ENCODE results near the gene ADAMTS17.

The ADAMTS17 gene

DNA sequence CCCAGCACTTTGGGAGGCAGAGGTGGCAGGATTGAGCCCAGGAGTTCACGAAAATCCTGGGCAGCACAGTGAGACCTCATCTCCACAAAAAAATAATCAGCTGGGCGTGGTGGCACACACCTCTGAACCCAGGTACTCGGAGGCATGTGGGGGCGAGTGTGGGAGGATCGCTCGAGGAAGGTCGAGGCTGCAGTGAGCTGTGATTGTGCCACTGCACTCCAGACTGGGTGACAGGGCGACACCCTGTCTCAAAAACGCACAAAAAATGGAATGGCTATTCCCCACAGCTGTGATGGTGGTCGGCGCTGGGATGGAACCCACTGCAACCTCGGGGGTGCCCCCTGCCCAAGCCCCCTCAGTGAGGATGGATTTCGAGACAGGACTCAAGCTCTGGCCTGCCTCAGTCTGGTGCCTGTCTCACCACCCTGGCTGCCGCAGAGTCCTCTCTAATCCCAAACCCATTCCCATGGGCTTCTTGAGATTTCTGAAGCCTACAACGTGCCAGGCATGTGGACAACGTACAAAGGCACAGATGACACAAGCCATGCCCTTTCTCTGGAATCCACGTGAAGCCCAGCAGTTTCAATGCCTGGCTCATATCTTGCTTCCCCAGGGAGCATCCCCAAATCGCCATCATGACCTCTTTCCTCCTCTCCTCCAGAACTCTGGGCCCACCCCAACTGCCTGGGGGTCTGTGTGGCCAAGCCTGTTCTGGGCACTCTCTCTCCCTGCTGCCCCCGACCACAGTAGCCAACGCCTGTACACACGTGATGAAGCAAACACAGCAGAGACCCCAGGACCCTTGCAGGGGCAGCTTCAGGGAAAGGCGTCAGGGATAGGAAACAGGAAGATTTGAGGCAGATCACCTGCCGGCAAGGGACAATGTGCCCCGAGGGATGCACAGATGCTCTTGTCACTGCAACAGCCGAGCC, 32.4 kb downstream of the ADAMTS17 start:
- DNase-seq, result no peak

DNA sequence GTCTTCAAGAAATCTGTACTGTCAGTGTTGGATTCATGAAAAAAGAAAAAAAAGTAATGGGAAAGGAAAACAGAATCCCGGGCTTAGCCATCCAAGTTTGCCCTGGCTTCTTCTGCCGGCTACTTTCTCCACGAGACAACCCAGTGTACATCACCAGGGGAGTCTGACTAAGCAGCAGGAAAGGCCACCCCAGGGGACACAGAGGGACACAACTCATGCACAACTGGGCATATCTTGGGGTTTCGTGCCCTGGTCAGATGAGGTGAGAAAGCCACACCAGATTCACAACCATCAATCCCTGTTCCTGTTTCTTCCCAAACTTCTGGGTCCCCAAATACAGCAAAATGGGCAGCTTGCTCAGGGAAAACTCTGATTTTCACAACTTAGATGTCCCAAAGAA, 33.2 kb downstream of the ADAMTS17 start:
- DNase-seq, result no peak

DNA sequence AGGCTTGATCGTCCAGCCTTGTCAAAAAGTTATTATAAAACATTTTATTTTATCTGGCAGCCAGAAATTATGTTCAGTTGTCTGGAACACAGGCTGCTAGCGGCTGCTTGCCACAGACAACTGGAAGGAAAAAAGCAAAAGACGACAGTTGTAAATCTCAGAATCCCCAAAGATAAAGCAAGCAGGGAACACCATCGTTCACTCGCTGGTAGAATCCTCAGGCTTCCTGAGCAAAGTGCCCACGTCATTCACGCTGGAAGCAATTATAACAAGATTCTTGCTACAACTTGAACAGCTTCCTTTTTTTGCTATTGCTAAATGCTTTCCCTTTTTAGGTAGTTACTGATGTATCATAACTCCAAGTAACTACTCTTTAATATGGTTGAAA, 33.6 kb downstream of the ADAMTS17 start:
- DNase-seq, result no peak

DNA sequence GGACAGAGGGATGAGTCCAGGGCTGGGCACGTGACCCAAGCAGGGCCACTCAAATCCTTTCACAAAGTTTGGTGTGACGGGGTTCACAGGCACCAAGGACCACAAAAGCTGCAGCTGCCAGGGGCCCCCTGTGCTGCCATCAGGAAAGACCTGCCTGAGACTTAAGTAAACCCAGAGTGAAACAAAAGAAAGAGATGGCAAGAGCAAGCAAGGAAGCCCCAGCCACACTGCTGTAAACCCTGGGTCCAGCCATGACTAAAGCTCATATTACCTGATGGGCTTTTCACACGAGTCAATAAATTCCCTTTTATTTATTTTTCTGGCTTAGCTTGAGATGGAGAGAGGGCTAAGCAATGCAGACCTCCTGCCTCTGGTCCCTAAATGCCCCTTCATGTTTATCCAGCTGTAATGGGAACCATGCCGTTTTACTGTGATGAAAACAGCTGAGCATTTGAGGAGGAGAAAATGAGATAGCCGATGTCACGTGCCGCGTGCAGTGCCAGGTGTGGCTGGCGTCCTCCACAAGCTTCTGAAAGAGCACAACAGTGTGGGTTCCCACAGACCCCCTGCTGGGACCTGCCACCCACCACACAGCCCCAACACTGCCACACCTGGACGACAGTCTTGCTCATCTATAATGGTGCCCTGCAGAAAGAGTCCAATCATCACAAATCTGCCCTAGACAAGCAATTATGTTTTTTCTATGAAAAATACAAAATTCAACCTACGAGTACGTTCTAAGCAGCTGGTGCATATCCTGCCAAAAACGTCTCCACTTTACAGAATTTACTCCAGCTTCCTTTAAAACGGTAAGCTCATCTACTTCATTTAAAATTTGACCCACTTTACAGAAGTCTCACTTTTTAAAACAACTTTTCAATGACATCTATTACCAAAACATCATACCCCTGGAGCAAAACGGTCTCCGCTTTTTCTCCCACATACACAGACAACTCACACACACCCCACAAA, 34.2 kb downstream of the ADAMTS17 start:
- no peak for DNase-seq

DNA sequence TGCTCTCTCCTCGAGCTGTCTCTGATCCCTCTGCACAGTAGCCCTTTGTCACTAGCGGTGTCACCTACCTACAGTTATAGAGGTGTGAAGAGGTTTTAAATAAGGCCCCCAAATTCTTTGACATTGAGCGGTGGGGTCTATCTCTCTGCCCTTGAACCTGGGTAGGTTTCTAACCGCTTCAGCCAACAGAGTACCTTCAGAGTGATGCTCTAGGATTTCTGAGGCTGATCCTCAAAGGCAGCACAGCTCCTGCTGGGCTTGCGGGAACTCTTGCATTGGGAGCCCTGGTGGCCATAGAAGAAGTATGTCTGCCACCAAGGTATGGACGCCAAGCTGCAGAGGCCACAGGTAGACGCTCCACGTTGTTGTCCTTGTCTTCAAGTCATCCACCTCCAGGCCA, 35.7 kb downstream of the ADAMTS17 start:
- no peak for DNase-seq

DNA sequence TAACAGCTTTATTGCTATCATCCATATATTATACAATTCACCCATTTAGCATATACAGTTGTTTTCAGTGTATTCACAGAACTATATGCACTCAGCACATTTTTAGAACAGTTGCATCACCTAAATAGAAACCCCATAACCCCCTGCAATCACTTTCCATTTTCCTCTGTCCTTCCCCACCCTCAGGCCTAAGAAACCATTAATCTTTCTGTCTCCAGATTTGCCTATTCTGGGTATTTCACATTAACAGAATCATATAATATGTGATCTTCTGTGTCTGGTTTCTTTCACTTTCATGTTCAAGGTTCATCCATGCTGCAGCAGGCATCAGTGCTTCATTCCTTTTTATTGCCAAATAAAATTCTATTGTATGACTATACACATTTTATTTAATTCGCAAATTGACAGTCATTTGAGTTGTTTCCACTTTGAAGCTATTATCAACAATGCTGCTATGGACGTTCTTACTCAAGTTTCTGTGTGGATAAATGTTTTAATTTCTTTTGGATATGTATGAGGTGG, 39.8 kb downstream of the ADAMTS17 start:
- DNase-seq, result no peak

DNA sequence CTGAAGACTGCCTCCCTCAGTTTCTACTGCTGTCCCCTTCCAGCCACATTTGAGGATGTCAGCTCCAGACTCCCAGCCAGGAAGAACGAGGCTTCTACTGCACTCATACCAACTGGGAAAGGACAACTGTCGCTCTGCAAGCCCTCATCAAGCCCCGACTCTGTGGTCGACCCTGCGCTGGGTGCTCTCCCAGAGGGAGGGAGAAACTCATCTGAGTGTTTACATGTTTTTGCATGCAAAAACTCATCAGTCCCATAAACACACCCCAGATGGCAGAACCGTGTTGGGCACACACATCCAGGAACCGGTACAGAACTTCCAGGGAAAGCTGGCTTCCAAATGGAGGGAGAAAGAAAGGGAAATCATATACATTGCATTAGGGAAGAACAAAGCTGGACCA, 43.5 kb downstream of the ADAMTS17 start:
- no peak for DNase-seq

DNA sequence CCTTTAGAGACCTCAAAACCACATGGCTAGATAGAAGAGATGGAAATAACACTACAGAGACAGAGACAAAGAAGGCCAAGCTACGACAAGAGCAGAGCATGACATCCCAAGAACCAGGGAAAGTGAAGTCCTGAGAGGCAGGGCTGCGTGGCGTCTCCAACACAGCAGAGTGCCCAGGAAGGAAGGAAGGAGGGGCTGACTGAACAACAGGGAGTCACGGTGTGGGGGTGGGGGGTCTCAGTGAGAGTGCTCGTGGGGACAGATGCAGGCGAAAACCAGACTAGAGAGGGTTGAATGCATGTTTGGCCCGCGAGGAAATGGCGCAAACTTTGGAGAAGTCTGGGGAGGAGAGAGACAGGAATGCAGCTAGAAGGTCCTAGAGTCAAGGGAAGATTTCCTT, 44.0 kb downstream of the ADAMTS17 start:
- DNase-seq, result no peak

DNA sequence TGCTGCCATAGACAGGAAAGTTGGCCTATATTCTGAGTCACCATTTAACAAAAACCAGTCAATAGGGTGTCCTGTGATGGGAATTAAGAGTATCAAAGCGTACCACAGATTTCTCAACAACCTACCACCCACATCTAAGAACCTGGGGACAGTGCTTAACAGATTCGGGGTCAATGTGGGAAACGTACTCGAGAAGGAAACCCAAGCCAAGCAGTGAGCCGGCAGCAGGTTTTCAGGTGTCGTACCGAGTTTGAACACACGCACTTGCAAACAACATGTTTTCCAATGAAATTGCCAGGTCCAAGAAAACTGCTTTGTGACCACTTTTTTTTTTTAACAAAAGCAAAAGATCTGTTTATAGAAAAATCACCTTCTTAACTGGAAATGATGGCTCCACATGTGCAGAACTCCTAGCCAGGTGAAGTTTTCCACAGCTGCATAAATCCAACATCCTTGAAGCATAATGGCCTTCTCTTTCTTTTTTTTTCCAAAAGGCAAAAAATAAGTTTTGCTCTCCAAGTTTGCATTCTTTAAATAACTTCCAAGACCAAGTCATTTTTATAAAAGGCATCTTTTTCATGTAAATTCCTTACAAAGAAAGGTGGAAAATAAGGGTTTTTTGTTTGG, 45.7 kb downstream of the ADAMTS17 start:
- DNase-seq, result no peak

DNA sequence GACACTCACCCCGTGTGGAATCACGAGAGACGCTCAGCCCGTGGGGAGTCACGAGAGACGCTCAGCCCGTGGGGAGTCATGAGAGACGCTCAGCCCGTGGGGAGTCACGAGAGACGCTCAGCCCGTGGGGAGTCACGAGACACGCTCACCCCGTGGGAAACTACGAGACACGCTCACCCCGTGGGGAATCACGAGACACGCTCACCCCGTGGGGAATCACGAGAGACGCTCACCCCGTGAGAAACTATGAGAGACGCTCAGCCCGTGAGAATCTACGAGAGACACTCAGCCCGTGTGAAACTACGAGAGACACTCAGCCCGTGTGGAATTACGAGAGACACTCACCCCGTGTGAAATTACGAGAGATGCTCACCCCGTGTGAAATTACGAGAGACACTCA, 49.8 kb downstream of the ADAMTS17 start:
- no peak for DNase-seq

DNA sequence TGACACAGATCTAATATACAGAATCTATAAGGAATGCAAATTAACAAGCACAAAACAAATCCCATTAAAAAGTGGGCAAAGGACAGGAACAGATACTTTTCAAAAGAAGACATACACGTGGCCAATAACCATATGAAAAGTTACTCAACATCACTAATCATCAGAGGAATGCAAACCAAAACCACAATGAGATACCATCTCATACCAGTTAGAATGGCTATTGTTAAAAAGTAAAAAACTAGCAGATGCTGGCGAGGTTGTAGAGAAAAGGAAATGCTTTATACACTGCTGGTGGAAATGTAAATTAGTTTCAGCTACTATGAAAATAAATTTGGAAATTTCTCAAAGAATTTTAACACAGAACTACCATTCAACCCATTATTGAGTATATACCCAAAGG, 50.7 kb downstream of the ADAMTS17 start:
- DNase-seq, result no peak

DNA sequence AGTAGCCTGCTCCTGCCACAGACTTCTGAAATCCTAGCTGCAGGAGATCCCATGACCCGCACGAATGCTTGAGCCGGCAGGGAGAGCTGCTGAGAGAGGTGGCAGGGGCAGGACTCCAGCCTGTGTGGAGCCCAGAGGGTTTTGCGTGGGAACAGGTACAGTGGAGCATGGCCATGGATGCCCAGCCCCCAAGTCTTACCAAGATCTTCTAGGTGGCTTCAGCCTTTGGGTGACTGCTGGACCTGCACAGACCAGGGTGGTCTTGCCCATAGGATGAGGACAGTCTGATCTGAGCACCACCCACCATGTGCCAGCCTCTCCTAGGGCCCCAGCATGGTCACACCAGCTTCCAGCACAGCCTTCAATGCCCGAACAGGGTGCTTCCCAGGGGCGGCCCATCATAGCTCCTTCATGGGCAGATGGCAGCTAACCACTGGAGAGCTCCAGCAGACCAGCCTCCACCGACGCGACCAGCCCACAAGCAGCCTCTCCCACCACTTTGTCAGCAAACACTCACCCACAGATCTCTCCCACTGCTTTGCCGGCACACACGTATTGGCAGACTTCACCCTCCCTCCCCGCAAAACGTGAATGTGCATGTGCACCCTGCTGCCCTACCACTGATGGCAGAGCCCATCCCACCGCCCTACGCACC, 56.0 kb downstream of the ADAMTS17 start:
- DNase-seq, result no peak

DNA sequence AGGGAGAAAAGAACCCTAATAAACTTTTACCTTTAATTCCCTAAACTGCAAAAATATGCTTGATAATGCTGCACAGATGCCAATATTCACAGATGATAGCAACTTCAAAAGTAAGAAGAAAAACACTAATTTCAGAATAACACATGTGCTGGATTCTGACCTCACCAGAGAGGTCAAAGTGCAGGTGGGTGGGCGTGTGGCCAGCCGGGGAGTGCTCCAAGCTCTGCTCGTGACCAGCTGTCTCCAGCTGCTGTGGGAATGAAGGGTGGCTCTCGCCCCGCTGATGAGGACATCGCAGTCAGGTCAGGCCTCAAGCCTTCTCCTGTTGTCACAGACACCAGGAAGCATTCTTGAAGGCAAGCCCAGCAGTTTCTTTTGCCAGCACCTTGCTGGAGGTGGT, 57.1 kb downstream of the ADAMTS17 start:
- DNase-seq, result no peak

DNA sequence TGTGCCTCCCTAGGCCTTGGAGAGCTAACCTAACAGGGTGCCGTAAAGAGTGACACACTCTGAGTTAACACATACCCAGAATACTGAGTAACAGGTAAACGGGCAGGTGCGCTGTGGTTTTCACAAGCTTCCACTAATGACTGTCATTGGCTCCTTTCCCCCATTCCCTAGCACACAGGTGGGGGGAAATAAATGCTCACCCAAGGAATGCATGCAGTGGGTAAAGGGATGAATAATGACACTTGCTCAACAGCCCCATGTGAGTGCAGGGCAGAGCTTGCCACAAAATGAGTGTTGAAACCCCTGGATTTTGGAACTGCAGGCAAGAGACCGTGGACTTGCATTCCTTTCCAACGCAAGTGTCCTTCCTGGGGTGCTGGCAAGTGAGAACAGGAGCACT, 57.6 kb downstream of the ADAMTS17 start:
- DNase-seq, result no peak

DNA sequence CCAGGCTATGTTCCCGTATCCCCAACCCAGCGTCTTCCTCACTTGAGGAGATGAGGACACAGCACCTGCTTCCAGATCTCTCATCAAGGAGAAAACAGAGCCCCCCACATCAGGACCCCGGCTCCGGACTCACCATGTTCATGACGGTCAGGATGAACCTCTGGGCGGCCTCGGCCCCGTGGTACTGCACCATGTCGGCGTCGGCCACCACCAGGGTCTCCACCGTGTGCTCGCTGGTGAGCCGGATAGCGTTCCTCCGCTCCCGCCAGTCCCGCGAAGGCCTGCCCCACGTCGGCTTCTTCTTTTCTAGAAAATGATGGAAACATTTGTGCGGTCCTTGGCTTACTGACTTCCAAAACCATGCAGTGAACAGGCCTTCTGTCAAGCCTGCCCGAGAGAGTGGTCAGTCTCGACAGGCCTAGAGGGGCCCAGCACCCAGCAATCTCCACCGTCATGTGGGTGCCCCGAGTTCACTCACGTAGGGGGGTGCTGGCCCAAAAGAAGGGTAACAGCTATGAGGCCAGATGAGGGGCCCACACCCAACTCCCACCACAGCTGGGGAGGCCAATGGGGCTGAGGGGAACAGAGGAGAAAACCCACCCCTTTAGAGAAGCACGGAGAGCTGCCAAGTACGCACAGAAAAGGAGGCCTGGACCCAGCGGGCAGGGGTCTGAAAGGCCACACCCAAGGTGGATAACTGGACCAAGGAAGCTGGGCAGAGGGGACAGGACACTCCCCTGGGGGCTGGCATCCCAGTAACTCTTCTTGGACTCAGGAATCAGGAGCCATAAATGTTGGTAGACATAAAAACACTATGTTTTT, 60.5 kb downstream of the ADAMTS17 start:
- no peak for DNase-seq

DNA sequence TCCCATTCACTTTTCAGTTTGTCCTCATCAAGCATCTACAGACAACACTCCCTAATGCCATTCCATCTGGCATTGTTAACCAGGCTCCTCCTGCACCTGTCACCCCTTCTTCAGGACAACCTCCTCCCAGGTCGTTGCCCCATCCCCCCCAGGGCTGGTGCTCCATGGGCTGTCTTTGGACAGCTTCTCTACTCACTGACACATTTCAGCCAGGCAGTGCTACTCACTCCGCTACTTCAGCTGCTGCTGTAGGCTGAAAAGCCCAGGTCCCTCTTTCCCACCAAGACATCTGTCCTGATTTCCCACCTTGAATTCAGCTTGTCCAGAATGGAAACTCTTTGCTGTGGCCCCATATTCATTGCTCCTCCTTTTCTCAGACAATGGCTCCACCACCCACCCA, 61.9 kb downstream of the ADAMTS17 start:
- no peak for DNase-seq

DNA sequence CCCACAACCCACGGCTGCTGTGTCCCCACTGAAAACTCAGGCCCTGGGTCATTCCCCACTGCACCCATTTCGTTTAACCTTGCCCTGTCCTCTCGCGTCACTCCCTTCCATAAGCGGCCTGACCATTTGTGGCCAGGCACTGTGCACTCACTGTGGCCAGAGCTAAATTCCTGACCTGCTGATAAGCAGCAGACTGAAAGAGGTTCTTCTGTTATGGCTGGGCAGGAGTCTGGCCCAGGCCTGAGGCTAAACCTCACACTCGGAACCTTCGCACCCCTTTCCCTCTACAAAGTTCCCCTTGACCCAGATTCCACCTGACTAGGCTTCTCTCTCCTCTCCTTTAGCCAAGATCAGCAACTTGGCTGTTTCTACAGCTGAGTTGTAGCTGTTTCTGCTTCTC, 62.3 kb downstream of the ADAMTS17 start:
- DNase-seq, result no peak

DNA sequence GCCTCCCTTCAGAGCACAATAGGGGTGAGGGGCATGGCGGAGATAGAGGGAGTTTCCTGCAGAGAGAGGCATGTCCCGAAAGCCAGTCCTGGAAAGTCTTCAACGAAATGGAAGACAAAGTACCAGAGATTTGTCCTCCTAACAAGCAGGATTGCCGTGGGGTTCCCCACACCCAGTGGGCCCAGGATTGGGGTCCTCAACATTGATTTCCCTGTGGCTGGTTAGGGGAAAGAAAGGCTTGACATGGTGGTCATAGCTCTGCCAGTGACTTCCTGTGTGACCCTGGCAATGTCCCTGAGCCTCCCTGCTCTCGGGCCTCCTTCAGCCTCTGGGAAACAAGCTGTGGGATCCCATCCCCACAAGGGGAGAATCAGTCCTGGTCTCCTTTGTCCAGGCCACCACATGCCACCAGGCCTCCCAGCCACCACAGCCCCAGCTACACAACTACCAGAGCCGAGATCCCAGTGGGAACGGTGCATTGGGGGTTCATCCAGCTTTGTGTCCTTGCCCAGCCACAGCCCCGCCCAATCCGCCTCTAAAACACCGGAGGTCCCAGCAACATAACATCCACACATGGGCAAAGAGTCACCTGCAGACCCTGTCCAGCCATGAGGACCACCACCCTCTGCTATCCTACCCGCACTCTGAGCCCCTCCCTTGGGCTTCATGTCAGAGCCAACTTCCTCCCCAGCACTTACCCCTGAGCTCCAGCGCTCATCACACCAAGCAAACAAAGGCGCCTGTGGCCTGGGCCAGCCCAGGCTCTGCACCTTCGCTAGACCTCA, 63.0 kb downstream of the ADAMTS17 start:
- DNase-seq, result no peak

DNA sequence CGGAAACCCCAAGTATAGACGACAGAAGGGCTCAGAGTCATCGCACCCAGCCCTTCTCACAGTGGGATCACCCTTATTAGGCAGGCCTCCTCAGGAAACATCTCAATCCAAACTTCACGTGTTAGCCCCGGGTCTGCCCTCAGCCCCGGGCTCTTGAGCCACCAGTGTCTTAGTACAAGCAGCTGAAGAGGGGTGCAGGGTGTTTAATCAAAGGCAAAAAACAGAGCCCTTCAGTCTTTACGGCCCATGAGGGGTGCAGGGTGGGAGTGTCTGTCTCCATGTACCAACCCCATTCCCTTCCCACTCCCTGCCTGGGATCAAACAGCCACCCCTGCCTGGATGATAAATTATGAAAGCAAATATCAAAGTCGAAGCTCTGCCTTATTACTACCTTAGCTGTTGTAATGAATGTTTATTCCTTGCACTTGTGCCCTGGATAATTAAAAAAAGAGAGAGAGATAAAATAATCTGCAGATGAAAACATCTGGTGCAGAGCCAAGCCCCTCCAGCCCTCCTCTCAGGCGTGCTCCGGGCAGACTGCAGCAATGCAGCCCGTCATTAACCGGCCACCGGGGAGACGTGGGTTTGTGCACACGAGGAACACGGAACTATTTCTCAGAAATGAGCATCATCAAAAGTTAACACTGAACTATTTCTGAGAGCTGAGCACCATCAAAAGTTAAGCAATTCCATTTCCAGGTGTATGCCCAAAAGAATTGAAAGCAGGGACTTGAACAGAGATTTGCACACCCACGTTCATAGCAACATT, 64.5 kb downstream of the ADAMTS17 start:
- no peak for DNase-seq

DNA sequence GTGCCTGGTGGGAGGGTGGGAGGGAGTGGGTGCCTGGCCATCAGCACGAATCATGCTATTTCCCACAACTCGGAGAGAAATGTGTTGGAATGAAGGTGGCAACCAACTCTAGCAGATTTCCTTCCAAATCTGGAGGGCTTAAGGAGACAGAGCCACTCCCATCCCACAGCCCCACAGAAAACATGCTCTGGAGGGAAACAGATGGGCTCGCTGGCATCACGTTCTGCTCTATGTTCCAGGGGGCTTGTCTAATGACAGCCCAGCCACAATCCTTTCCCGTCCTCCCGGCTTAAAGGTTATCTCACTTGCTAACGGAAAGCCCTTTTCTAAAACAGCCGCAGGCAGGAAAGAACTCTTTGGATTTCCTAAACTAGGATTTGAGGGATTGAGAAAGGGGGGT, 65.3 kb downstream of the ADAMTS17 start:
- no peak for DNase-seq

Data from activated CD4-positive, alpha-beta T cell treated with anti-CD3 and anti-CD28 coated beads for 48 hours (primary cell).